ENCODE measurements around the gene FBXL2.

GRCh38 chr3:33430571-33430970, 153.3 kb downstream of the FBXL2 start:
- TF ChIP-seq CTCF (conservative IDR thresholded peaks at IDR 0.05; ENCODE audit: low read depth, low read length): no peak
- no peak for TF ChIP-seq EZH2 (IDR thresholded peaks at IDR 0.05; ENCODE audit: low read length, unreplicated experiment)
